IPS-18c (cell line): ENCODE data around the gene COL5A1.

ENCODE experiments used
- H3K4me3 ChIP-seq: 2 replicates; pipeline ENCODE4 v1.7.0; 2013; ENCODE audit warnings: low read depth, mild to moderate bottlenecking, low read length, moderate library complexity; ENCODE audit not compliant: insufficient read depth
- H3K9me3 ChIP-seq: one replicate; pipeline ENCODE4 v1.6.1; 2013; ENCODE audit warnings: mild to moderate bottlenecking, low read length, moderate library complexity; ENCODE audit not compliant: control insufficient read depth, insufficient read depth

The COL5A1 gene

GRCh38 chr9:134717056-134717455 lies 75.5 kb downstream of the COL5A1 start:
- Histone ChIP-seq H3K9me3 (peaks cover 3% of the 10 kb centered on the region), H3K4me3 (no peak overlapping the region)

- peaks cover 3% of the 10 kb centered on the region for H3K9me3 ChIP-seq
- no peak overlapping the region for H3K4me3 ChIP-seq
Observed at GRCh38 chr9:134717924-134718645, 76.5 kb downstream of the COL5A1 start.

GRCh38 chr9:134719331-134719730 lies 77.7 kb downstream of the COL5A1 start:
- H3K4me3 ChIP-seq = no peak overlapping the region

GRCh38 chr9:134720136-134720753 lies 78.6 kb downstream of the COL5A1 start:
- no peak overlapping the region for H3K4me3 ChIP-seq
- no peaks in the 10 kb centered on the region for H3K9me3 ChIP-seq

More at GRCh38 chr9:134719331-134719730, 77.7 kb downstream of the COL5A1 start:
- peaks cover 3% of the 10 kb centered on the region for H3K9me3 ChIP-seq

DNA sequence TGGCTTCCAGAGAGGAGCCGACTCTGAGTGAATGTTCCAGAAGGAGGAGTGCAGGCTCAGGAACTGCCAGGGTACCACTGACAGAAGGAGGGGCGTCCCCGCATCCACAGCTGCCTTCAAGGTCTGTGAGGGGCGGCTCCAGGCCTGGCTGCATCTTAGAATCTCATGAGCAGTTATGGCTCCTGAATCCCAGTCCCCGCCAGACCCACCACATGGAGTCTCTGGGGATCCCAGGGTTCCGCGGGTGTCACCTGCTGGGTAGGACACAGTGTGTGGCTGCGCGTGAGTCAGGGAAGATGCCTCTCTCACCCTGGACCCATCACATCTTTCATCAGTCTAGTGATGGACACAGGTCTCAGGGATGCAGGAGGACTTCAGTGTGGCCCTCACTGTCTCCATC lies 79.2 kb downstream of the COL5A1 start:
- H3K4me3 ChIP-seq = no peak overlapping the region

GRCh38 chr9:134721344-134721743 lies 79.7 kb downstream of the COL5A1 start:
- H3K4me3 ChIP-seq = no peak overlapping the region
- no peaks in the 10 kb centered on the region for H3K9me3 ChIP-seq

More for the DNA sequence above, 79.2 kb downstream of the COL5A1 start:
- no peaks in the 10 kb centered on the region for H3K9me3 ChIP-seq

GRCh38 chr9:134722120-134722701 lies 80.6 kb downstream of the COL5A1 start:
- Histone ChIP-seq H3K9me3 (no peaks in the 10 kb centered on the region), H3K4me3 (no peak overlapping the region)

DNA sequence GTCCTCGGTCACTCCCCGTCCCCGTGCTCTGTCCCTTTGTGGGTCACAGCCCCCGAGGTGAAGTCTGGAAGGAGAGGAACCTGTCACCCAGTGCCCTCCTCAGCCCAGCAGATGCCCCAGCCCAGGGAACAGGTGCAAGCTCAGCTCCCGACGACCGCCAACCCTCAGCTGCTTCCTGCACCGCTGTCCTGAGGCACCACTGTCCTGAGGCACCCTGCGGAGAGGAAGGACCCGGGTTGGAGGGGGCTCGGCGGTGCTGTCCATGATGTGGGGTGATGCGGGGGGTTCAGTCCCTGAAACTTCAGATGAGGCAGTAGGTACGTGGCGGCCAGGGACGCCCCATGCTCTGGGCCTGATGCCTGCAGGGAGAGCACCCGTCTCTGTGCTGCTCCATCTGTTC lies 81.4 kb downstream of the COL5A1 start:
- H3K9me3 ChIP-seq = no peaks in the 10 kb centered on the region

GRCh38 chr9:134723491-134724190 lies 82.0 kb downstream of the COL5A1 start:
- Histone ChIP-seq H3K4me3 (no peak overlapping the region), H3K9me3 (no peaks in the 10 kb centered on the region)

More for the DNA sequence above, 81.4 kb downstream of the COL5A1 start:
- H3K4me3 ChIP-seq = no peak overlapping the region

GRCh38 chr9:134724202-134724911 lies 82.8 kb downstream of the COL5A1 start:
- no peaks in the 10 kb centered on the region for H3K9me3 ChIP-seq

DNA sequence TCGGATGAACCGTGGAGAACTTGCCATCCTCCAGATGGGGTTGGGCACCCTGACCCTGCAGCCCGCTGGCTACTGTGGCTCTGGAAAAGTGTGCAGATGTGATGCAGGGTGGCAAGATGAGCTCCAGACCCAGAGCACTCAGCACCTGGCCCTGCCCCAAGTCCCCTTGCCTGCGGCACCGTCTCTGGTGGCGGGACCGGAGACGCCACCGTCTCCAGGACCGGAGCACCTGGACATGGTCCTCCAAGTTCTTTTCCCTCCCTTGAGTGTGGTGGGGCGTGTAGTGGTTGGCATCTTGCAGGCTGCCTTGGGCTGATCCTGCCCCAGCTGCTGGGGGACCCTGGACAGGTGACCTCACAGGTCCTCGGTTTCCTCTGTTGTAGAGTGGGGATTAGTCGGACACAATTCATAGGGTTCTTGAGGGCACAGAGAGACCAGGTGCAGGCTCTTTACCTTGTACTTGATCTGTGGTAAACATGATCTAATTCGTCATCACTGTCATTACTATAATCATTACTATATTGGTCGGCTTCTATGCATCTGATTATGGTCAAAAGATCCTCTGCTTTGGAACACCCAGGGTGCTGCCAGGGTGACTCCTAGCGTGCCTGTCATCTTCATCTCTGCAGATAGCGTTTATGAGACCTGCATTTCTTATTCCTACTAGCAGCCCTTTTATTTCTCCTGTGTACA lies 83.5 kb downstream of the COL5A1 start:
- Histone ChIP-seq H3K9me3 (no peaks in the 10 kb centered on the region), H3K4me3 (no peak overlapping the region)

More at GRCh38 chr9:134724202-134724911, 82.8 kb downstream of the COL5A1 start:
- H3K4me3 ChIP-seq = no peak overlapping the region

DNA sequence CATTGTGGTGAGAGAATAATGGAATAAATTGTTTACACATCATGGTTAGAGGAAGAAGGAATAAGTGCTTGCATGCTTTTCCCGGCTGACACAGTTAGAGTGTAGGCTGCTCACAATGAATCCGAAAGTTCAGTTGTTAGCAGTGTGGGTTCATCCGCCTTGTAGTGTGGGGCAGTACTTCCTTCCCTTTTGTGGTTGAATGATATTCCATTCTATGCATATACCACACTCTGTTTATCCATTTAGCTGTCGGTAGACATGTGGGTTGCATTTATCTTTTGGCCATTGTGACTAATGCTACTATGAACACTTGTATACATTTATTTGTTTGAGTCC lies 84.0 kb downstream of the COL5A1 start:
- Histone ChIP-seq H3K4me3 (no peak overlapping the region), H3K9me3 (no peaks in the 10 kb centered on the region)

GRCh38 chr9:134726026-134726721 lies 84.6 kb downstream of the COL5A1 start:
- H3K9me3 ChIP-seq = no peaks in the 10 kb centered on the region
- H3K4me3 ChIP-seq = no peak overlapping the region

DNA sequence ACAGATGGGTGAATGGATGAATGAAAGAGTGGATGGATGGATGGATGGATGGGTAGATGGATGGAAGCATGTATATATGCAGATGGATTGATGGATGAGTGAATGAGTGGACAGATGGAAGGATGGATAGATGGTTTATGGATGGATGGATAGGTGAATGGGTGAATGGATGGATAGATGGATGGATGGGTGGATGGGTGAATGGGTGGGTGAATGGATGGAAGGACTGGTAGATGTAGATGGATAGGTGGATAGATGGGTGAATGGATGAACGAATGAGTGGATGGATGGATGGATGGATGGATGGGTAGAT lies 85.1 kb downstream of the COL5A1 start:
- Histone ChIP-seq H3K9me3 (no peaks in the 10 kb centered on the region), H3K4me3 (no peak overlapping the region)

GRCh38 chr9:134728021-134728795 lies 86.6 kb downstream of the COL5A1 start:
- no peaks in the 10 kb centered on the region for H3K9me3 ChIP-seq
- H3K4me3 ChIP-seq = no peak overlapping the region
